Hindlimb muscle (tissue), 1 donor: Measurements from ENCODE around the gene LYAR. TPM values are rescaled to one million over a fixed set of nuclear protein-coding genes. Genes with fewer than 3 reads are reported as not detected.

Source experiments
- polyA plus RNA-seq: library from polyadenylated mRNA; unstranded; fragments of 120-200 nt; gene quantifications from one replicate; pipeline ENCODE4 v1.2.1, GENCODE V29; 2013; ENCODE audit not compliant: insufficient read length

Gene LYAR
- polyA plus RNA-seq, 1 donor: 11.1 TPM

Other genes starting within 250 kb of the LYAR start
- gene OTOP1, start 63.2 kb downstream of the LYAR start, polyA plus RNA-seq: not detected
- gene TMEM128, start 41.9 kb downstream of the LYAR start, polyA plus RNA-seq: 19.0 TPM
- 6.2 TPM for gene ZBTB49, start 97 bp upstream of the LYAR start, polyA plus RNA-seq
- 3.4 TPM for gene NSG1, start 96.9 kb upstream of the LYAR start, polyA plus RNA-seq